ENCODE measurements around the gene APBA3.

APBA3 gene

GRCh38 chr19:3788996-3789778 is 27.7 kb upstream of the APBA3 start:
- DNase-seq (ENCODE audit: low read depth in 1 of 2, low spot score in 1 of 2): no peak

- DNase-seq (ENCODE audit: low read depth in 1 of 2, low spot score in 1 of 2): peak in 1 of 2 donors; percentile 8
Measured at GRCh38 chr19:3785938-3786824, 24.7 kb upstream of the APBA3 start, which contains the start of gene MATK. MATK (minus strand) TSS chr19:3786381; CDS start chr19:3785135, 1,246 bp downstream.

- DNase-seq (ENCODE audit: low read depth in 1 of 2, low spot score in 1 of 2): peak in 1 of 2 donors; percentile 16
Measured at GRCh38 chr19:3785451-3785937, 24.0 kb upstream of the APBA3 start.

GRCh38 chr19:3784607-3785450 is 23.3 kb upstream of the APBA3 start:
- DNase-seq (ENCODE audit: low read depth in 1 of 2, low spot score in 1 of 2): no peak

GRCh38 chr19:3783660-3784584 is 22.4 kb upstream of the APBA3 start:
- peak in 1 of 2 donors; percentile 16 for DNase-seq (ENCODE audit: low read depth in 1 of 2, low spot score in 1 of 2)

- DNase-seq (ENCODE audit: low read depth in 1 of 2, low spot score in 1 of 2): no peak
Measured at GRCh38 chr19:3782903-3783302, 21.4 kb upstream of the APBA3 start.

GRCh38 chr19:3782330-3782729 is 20.8 kb upstream of the APBA3 start:
- DNase-seq (ENCODE audit: low read depth in 1 of 2, low spot score in 1 of 2): no peak

- no peak for DNase-seq (ENCODE audit: low read depth in 1 of 2, low spot score in 1 of 2)
Measured at GRCh38 chr19:3781603-3782002, 20.1 kb upstream of the APBA3 start.

GRCh38 chr19:3780786-3781304 is 19.4 kb upstream of the APBA3 start:
- DNase-seq (ENCODE audit: low read depth in 1 of 2, low spot score in 1 of 2): no peak

GRCh38 chr19:3778899-3779723 is 17.6 kb upstream of the APBA3 start:
- DNase-seq (ENCODE audit: low read depth in 1 of 2, low spot score in 1 of 2): no peak

- no peak for DNase-seq (ENCODE audit: low read depth in 1 of 2, low spot score in 1 of 2)
Measured at GRCh38 chr19:3778104-3778867, 16.8 kb upstream of the APBA3 start.

- DNase-seq (ENCODE audit: low read depth in 1 of 2, low spot score in 1 of 2): no peak
Measured at GRCh38 chr19:3776479-3777040, 15.1 kb upstream of the APBA3 start.

GRCh38 chr19:3775831-3776230 is 14.3 kb upstream of the APBA3 start:
- no peak for DNase-seq (ENCODE audit: low read depth in 1 of 2, low spot score in 1 of 2)

- DNase-seq (ENCODE audit: low read depth in 1 of 2, low spot score in 1 of 2): no peak
Measured at GRCh38 chr19:3775374-3775711, 13.9 kb upstream of the APBA3 start.

GRCh38 chr19:3774621-3775373 is 13.3 kb upstream of the APBA3 start:
- no peak for DNase-seq (ENCODE audit: low read depth in 1 of 2, low spot score in 1 of 2)

- DNase-seq (ENCODE audit: low read depth in 1 of 2, low spot score in 1 of 2): no peak
Measured at GRCh38 chr19:3773814-3774515, 12.5 kb upstream of the APBA3 start.
